HG03045 (cell line): ENCODE results near the gene DDX39B.

Experiments used
- ATAC-seq: cut with Tn5 transposase; IDR thresholded peaks from one replicate; pipeline ENCODE4 v1.9.1; 2021; ENCODE audit warnings: mild to moderate bottlenecking, moderate library complexity; ENCODE audit not compliant: unreplicated experiment

The DDX39B gene

GRCh38 chr6:31548544-31548873 is 6.7 kb upstream of the DDX39B start:
- ATAC-seq, result no peak

- no peak for ATAC-seq
Measured at GRCh38 chr6:31547727-31548543, 6.1 kb upstream of the DDX39B start.

- ATAC-seq, result peak; percentile 74
Measured at GRCh38 chr6:31546958-31547726, 5.3 kb upstream of the DDX39B start, which contains the start of gene NFKBIL1. Gene NFKBIL1, plus strand, starts transcription at chr6:31547608. Its CDS starts 87 bp downstream, at chr6:31547695.

GRCh38 chr6:31546339-31546957 is 4.6 kb upstream of the DDX39B start, which contains the start of gene ATP6V1G2:
Gene ATP6V1G2, minus strand, starts transcription at chr6:31546608. Its CDS starts 49 bp downstream, at chr6:31546559.
- peak; percentile 39 for ATAC-seq

- ATAC-seq, result no peak
Measured at GRCh38 chr6:31545291-31545690, 3.5 kb upstream of the DDX39B start.

GRCh38 chr6:31544676-31545075 is 2.9 kb upstream of the DDX39B start:
- no peak for ATAC-seq

GRCh38 chr6:31543639-31544038 is 1.8 kb upstream of the DDX39B start:
- no peak for ATAC-seq

- ATAC-seq, result no peak
Measured at GRCh38 chr6:31541059-31541657, 645 bp downstream of the DDX39B start.

- no peak for ATAC-seq
Measured at GRCh38 chr6:31540640-31541039, 1.2 kb downstream of the DDX39B start.

GRCh38 chr6:31538805-31539400 is 2.9 kb downstream of the DDX39B start:
- no peak for ATAC-seq

GRCh38 chr6:31535538-31536324 is 6.1 kb downstream of the DDX39B start:
- ATAC-seq, result no peak

GRCh38 chr6:31534521-31535040 is 7.2 kb downstream of the DDX39B start:
- ATAC-seq, result no peak

- no peak for ATAC-seq
Measured at GRCh38 chr6:31534011-31534410, 7.8 kb downstream of the DDX39B start.

- no peak for ATAC-seq
Measured at GRCh38 chr6:31533455-31533841, 8.4 kb downstream of the DDX39B start.

- ATAC-seq, result no peak
Measured at GRCh38 chr6:31532644-31533454, 9.0 kb downstream of the DDX39B start.

- no peak for ATAC-seq
Measured at GRCh38 chr6:31531771-31532643, 9.8 kb downstream of the DDX39B start.

- ATAC-seq, result no peak
Measured at GRCh38 chr6:31531162-31531561, 10.6 kb downstream of the DDX39B start.

- ATAC-seq, result no peak
Measured at GRCh38 chr6:31530659-31531058, 11.1 kb downstream of the DDX39B start.
